ENCODE measurements around the gene OSBP2.

DNA sequence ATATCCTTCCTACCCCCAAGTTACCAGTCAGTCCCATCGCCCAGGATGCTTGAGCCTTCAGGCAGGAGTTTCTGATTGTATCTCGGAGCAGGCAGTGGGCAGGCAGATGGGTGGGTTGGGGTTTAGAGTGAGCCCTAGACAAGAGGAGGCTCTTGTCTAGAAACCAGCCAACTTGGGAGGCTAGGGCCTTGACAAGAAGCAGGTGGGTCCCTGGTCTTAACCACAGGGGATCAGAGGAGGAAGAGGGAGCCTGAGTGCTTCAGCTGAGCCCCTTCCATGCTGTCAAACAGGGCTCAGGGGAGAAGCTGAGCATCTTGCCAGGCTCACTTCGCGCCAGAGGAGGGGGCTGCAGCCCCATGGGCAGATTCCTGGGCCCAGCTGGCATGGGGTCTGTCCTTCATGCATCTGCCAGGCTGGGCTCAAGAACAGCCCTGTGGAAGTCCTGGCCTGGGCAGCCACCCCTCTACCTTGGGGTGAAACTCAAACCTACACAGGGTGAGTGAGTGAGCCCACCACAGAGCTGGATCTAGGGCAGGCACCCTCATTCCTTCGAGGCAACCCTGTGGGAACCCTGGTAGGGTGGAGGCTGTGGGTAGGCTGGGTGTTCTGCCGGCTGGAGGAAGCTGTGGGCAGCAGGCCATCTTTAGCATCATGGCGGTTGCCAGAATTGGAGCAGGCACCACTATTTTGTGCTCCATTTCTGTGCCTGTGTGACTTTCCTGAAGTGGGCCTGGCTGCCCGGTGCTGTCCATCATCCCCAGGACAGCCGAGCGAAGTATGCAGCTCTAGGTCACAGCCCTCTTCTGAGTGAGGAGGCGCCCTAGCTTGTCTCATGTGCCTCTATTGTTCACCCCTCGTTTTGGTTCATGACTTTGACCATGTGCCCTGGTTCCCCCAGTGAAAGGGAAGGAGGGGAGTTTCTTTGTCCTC, 165.8 kb downstream of the OSBP2 start:
- TF ChIP-seq, protein P1, sequence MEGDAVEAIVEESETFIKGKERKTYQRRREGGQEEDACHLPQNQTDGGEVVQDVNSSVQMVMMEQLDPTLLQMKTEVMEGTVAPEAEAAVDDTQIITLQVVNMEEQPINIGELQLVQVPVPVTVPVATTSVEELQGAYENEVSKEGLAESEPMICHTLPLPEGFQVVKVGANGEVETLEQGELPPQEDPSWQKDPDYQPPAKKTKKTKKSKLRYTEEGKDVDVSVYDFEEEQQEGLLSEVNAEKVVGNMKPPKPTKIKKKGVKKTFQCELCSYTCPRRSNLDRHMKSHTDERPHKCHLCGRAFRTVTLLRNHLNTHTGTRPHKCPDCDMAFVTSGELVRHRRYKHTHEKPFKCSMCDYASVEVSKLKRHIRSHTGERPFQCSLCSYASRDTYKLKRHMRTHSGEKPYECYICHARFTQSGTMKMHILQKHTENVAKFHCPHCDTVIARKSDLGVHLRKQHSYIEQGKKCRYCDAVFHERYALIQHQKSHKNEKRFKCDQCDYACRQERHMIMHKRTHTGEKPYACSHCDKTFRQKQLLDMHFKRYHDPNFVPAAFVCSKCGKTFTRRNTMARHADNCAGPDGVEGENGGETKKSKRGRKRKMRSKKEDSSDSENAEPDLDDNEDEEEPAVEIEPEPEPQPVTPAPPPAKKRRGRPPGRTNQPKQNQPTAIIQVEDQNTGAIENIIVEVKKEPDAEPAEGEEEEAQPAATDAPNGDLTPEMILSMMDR (IDR thresholded peaks at IDR 0.05): no peak
- TF ChIP-seq POLR2A (IDR thresholded peaks at IDR 0.05): no peak

All from right lobe of liver (tissue), 4 donors.